Urinary bladder (tissue), 4 donors: ENCODE measurements around the gene OR6N1. TPM values are rescaled to one million over a fixed set of nuclear protein-coding genes. Genes with fewer than 3 reads are reported as not detected.

ENCODE experiments used
- DNase-seq: peaks from one replicate; pipeline ENCODE4 v3.0.0-alpha.2; 2015; ENCODE audit errors: extremely low spot score
- H3K27ac ChIP-seq: one replicate; pipeline ENCODE4 v1.5.1; 2013; ENCODE audit warnings: low read depth, mild to moderate bottlenecking, moderate library complexity
- H3K36me3 ChIP-seq: one replicate; pipeline ENCODE4 v1.6.1; 2013; ENCODE audit warnings: mild to moderate bottlenecking, moderate library complexity; ENCODE audit not compliant: insufficient read depth
- H3K4me1 ChIP-seq: one replicate; pipeline ENCODE4 v1.6.1; 2013; ENCODE audit warnings: mild to moderate bottlenecking, moderate library complexity; ENCODE audit not compliant: insufficient read depth
- H3K4me3 ChIP-seq: one replicate; pipeline ENCODE4 v1.5.1; 2013; ENCODE audit warnings: low read depth, low read length
- WGBS: extraction: QIAGEN DNeasy Blood & Tissue Kit; methylation state at CpG from one replicate; pipeline ENCODE4 v1.1.7; 2013; 5-methylcytosine and 5-hydroxymethylcytosine counted together
- polyA plus RNA-seq: library from polyadenylated mRNA; stranded (reverse); fragments of 200-250 nt; gene quantifications from one replicate; pipeline ENCODE4 v1.2.3, GENCODE V29; 2013
- total RNA-seq: library from RNA; depleted of rRNA; stranded (reverse); fragments of >200 nt; gene quantifications from one replicate; pipeline ENCODE4 v1.2.3, GENCODE V29; 2014
- donor health status: healthy with polysubstance abuse.
- donor health status: healthy.

OR6N1 gene, protein sequence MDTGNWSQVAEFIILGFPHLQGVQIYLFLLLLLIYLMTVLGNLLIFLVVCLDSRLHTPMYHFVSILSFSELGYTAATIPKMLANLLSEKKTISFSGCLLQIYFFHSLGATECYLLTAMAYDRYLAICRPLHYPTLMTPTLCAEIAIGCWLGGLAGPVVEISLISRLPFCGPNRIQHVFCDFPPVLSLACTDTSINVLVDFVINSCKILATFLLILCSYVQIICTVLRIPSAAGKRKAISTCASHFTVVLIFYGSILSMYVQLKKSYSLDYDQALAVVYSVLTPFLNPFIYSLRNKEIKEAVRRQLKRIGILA
- total RNA-seq (not detected), polyA plus RNA-seq (not detected)

DNA sequence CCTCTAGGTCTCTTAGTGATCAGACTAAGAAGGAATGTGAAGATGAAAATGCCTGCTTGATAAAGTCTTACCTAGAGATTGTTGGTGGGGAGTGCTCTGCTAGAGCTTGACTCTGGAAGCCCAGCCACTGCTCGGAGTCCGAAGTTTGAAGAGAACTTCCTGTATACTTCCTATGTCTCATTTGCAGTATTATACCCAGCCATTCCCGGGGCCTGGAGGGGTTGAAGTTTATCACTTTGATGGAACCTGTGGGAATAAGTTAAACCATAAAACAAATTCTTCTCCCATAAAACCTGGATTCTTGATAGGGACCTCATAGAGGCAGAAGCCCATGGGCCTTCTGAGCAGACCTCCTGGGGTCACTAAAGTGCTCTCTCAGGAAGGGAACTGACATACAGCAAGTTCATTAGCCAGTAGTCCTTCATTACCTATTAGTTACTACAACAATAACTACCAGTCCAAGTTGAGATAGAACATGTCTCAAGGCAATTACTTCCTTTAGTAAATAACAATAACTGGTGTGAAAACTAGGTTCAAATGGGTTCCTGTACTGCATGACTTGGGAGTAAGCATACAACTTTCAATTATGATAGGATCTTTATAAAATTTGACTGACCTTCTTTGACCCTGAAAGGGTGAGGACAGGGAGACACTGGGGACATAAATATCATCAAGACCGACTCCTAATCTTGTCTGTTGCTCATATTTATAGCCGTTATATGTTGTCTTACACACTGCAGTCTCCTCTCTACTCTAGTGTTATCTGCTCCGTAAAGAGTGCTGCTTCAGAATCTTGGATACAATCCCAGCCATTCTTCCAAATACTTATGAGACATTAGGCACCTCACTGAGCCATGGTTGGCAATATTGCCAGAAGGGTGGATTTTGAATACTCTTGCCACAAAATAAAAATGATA, at the start of gene OR6N1:
Gene OR6N1 (minus strand): TSS at position 246 of the 917 bp plus-strand sequence. CDS start 5,513 bp downstream, outside the sequence.
- DNase-seq, result no peak
- Histone ChIP-seq H3K36me3 (no peaks in the 10 kb centered on the region), H3K4me1 (no peaks in the 10 kb centered on the region), H3K4me3 (no peak within 1 kb of the TSS), H3K27ac (no peak within 1 kb of the TSS)
- WGBS, result 53% methylated on average over 6 of the region's 6 CpGs

DNA sequence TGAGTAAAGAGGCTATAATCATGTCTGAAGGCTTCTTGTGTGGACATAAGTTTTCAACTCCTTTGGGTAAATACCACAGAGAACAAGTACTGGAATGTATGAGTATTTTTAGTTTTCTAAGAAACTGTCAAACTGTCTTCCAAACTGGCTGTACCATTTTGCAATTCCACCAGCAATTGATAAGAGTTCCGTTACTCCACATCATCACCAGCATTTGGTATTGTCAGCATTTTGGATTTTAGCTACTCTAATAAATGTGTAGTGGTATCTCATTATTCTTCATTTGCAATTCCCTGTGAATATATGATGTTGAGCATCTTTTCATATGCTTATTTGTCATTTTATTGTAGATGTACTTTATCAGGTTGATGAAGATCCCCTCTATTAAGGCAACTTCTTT, 49.7 kb upstream of the OR6N1 start:
- no peak for DNase-seq
- Histone ChIP-seq H3K4me3 (no peak overlapping the region), H3K36me3 (no peaks in the 10 kb centered on the region), H3K4me1 (no peaks in the 10 kb centered on the region), H3K27ac (no peak overlapping the region)
- WGBS, result 86% methylated on average over 1 of the region's 1 CpG

DNA sequence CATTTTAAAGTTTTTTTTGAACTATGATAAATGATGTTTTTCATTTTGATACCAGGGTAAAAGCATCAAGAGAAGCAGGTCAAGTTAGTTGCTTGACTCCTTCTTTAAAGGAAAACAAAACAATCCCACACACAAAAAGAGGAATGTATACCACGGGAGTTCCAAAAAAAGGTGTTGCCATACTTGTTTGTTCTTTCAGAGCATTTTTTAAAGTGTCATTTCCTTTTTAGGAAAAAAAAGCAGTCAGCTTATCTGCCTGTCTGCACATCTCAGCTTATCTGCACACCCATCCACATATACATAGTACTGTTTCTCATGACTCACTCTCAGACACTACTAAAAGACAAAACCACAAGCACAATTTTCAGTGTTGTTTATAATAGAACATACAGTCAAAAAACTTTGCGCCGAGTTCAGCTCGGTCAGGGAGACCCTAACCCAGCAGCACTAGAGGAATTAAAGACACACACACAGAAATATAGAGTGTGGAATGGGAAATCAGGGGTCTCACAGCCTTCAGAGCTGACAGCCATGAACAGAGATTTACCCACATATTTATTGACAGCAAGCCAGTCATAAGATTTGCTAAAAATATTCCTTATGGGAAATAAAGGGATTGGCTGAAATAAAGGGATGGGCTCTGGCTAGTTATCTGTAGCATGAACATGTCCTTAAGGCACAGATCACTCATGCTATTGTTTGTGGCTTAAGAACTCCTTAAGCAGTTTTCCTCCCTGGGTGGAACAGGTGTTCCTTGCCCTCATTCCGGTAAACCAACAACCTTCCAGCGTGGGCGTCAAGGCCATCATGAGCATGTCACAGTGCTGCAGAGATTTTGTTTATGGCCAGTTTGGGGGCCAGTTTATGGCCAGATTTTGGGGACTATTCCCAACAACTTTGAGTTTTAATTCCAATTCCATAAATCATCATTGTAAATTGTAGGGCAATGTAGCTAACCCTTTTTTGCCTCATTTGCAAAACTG, 47.8 kb upstream of the OR6N1 start:
- WGBS, result 53% methylated on average over 7 of the region's 7 CpGs
- Histone ChIP-seq H3K4me3 (no peak overlapping the region), H3K4me1 (no peaks in the 10 kb centered on the region), H3K36me3 (no peaks in the 10 kb centered on the region), H3K27ac (no peak overlapping the region)
- no peak for DNase-seq

DNA sequence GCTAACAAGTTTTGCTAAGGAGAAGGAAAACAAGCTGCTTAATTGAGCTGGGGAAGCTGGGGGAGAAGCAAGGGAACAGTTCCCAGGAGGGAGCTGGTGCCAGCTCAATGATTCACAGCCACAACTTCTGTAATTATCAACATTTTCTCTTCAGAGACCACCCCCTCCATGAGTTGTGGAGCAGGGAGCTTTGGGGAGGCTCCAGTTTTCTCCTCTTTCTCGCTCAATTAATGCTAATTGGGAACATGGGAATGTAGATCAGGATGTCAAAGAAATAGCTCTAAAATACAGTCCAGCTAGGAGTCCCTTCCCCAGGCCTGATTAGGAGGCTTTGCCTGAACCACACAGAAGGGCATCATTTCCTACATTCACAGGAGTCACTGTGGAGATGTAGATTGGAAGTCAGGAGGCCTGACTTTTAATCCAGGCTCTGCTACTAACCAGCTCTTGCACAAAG, 47.0 kb upstream of the OR6N1 start:
- H3K4me1 ChIP-seq, result no peaks in the 10 kb centered on the region
- 90% methylated on average over 1 of the region's 1 CpG for whole genome bisulfite sequencing
- no peak for DNase-seq
- H3K36me3 ChIP-seq, result no peaks in the 10 kb centered on the region
- no peak overlapping the region for H3K4me3 ChIP-seq
- H3K27ac ChIP-seq, result no peak overlapping the region

DNA sequence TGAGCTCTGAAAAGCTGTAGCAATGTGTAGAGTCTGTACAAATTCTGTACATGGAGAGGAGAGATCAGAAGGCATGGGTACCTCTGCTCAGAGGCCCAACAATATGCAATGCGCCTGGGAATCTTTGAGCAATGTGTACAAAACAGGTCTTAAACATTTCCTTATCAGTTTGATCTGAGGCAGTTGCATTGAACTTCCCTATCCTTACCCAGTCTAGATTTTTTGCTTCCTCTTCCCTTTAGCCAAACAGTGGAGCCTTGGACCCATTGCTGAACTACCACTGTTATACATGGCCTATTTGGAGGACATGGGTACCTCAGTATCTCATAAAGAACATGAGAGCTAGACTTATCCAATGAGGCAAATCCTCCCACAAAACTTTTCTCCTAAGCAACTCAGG, 46.6 kb upstream of the OR6N1 start:
- WGBS, result 84% methylated on average over 1 of the region's 1 CpG
- Histone ChIP-seq H3K4me1 (no peaks in the 10 kb centered on the region), H3K4me3 (no peak overlapping the region), H3K27ac (no peak overlapping the region), H3K36me3 (no peaks in the 10 kb centered on the region)
- no peak for DNase-seq

DNA sequence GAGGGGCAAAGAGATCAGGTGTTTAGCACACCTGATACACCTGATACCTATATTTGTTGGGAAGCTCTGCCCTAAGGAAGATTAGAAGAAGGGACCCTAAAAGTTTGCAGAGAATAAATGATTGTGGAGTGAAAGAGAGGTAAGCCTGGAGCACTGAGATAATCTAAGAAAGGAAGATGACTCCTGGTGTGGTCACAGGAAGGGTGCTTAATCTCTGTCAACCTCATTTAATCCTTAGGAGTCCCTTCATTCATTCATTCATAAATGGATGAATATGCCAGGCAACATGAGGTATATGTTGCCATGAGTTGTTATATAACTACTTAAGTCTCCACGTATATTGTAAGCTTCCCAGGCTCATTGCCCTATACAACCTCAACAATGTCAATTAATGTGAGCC, 43.0 kb upstream of the OR6N1 start:
- no peak overlapping the region for H3K27ac ChIP-seq
- no peak overlapping the region for H3K4me3 ChIP-seq
- H3K36me3 ChIP-seq, result no peaks in the 10 kb centered on the region
- no peaks in the 10 kb centered on the region for H3K4me1 ChIP-seq
- DNase-seq, result no peak
- 80% methylated on average over 1 of the region's 1 CpG for WGBS

DNA sequence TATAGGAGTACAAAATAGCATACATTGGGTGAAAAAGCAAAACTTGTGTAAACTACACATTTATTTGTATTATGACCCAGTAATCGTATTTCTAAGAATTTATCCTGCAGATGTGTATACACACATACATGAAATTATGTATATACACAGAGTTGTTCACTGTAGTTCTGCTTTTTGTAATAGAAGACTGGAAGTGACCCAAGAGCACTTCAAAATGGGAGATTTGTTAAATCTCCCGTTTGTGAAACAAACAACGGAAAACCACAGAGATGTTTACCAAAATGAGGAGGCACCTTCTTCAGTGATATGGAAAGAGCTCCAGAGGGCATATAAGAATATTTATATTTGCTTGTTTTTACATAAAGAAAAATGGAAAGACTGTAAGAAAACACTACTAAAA, 41.2 kb upstream of the OR6N1 start:
- H3K36me3 ChIP-seq, result no peaks in the 10 kb centered on the region
- WGBS, result 33% methylated on average over 3 of the region's 3 CpGs
- no peaks in the 10 kb centered on the region for H3K4me1 ChIP-seq
- no peak overlapping the region for H3K27ac ChIP-seq
- DNase-seq, result no peak
- H3K4me3 ChIP-seq, result no peak overlapping the region

DNA sequence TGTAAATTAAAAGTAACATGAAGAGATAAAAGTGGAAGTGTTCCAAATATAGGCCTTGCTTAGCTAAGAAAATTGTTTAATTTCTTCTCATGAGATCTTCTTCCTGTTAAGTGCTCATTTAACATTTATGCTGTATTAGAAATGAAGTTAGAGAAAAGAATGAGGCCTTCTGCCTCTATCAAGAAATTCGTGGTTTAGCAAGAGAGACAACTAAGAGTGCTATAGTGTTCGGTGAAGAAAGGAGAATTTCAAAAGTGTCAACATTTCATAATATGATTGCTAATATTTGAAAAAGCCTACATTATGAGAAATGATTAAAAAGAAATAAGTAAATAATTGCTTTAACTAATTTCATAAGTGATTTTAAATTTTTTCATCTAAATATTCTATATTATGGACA, 40.3 kb upstream of the OR6N1 start:
- 69% methylated on average over 2 of the region's 2 CpGs for WGBS
- no peaks in the 10 kb centered on the region for H3K4me1 ChIP-seq
- H3K4me3 ChIP-seq, result no peak overlapping the region
- no peaks in the 10 kb centered on the region for H3K36me3 ChIP-seq
- no peak for DNase-seq
- H3K27ac ChIP-seq, result no peak overlapping the region

DNA sequence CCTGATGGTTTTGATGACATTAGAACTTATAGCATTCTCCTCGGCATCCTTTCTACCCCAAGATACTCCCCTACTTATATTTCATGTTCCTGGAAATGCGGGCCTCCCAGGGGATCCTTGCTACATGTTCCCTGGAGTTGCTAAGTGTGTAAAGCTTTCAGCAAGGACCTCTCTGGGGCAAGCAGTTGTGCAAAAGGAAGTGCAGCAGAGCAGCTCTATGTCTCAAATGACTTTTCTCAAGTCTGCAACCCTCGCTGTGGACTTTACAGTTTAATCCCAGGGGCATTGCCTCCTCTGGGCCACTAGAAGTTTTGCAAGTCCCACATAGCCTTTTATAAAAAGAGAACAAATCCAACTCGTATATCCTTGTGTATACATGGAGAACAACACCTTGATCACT, 38.3 kb upstream of the OR6N1 start:
- H3K27ac ChIP-seq, result no peak overlapping the region
- H3K4me3 ChIP-seq, result no peak overlapping the region
- 86% methylated on average over 4 of the region's 4 CpGs for WGBS
- H3K36me3 ChIP-seq, result no peaks in the 10 kb centered on the region
- no peak for DNase-seq
- no peaks in the 10 kb centered on the region for H3K4me1 ChIP-seq

DNA sequence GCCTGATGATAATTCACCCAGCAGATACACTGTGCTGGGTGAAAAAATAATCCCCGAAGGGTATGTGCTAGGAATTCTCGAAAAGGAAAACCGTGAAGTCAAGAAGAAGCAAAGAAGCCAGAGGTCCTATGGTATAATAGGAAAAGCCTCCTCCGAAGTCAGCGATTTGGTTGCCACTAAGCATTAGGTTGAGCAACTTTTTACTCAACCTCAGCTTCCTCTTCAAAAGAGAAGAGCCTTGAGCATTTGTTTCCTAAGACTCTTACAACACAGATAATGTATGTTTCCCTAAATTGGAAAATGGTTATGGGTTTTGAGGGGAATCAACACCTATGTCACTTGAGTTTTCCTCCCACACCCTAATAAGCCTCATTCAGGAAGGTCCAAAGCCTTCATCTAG, 37.9 kb upstream of the OR6N1 start:
- WGBS, result 95% methylated on average over 5 of the region's 5 CpGs
- Histone ChIP-seq H3K27ac (no peak overlapping the region), H3K4me1 (no peaks in the 10 kb centered on the region), H3K4me3 (no peak overlapping the region), H3K36me3 (no peaks in the 10 kb centered on the region)
- DNase-seq, result no peak

DNA sequence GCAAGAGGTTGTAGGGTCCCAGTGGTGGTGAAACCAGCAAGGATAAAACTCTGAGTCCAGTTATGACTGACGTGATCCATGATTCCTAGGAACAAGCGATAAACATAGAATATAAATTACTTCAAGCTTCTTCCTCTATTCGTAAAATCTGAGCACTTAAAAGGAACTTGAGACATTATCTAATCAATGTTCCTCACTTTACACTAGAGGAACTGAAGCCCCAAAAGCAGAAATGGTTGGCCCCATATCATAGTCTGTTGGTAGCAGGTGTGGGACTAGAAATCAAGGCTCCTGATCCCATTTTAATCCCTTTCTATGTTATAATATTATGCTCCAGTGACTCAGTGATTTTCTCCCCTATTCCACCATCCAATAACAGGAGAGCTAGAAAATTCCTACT, 37.3 kb upstream of the OR6N1 start:
- no peak for DNase-seq
- Histone ChIP-seq H3K4me1 (no peaks in the 10 kb centered on the region), H3K4me3 (no peak overlapping the region), H3K27ac (no peak overlapping the region), H3K36me3 (no peaks in the 10 kb centered on the region)
- 88% methylated on average over 3 of the region's 3 CpGs for WGBS

DNA sequence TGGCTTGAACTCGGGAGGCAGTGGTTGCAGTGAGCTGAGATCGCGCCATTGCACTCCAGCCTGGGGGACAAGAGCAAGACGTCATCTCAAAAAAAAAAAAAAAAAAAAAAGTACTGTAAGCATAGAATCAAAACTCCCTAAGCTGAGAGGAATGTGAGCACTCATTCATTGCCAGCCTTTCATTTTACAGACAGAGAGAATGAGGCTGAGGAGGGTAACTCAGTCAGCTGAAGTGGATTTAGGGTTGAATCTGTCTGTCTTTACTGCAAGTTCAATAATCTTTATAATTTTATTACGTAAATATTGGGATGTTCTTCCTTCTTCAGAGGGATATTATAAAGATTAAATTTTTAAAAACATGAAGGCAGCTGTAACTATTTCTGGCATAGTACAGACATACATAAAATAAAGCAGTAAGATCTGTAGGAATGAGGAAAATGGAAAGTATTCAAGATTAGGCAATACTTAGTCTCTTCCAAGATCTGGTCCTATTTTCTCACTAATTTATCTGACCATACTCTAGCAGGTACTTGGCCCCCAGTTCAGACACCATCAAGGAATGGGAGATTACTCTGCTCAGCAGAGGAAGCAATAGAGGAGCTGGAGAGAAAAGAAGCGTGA, 35.0 kb upstream of the OR6N1 start:
- Histone ChIP-seq H3K4me1 (no peaks in the 10 kb centered on the region), H3K36me3 (no peaks in the 10 kb centered on the region), H3K4me3 (no peak overlapping the region), H3K27ac (no peak overlapping the region)
- 14% methylated on average over 6 of the region's 6 CpGs for WGBS
- no peak for DNase-seq

DNA sequence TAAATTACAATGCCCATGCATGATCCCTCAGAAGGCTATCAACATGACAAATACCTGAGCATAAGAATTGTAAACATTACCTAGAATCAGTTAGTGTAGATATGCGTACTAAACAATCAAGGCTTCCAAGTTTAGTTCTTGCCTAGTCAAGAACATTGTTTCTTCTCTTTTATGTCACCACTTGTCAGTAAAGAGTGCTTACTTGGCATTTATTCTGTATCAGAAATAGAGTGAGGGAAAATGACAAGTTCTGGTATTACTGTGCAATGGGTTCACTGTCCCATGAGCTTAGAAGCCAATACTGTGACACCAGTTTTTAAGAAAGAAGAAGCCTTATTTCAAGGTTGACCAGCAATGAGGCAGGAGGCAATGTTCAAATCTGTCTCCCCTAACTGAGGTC, 31.7 kb upstream of the OR6N1 start:
- Histone ChIP-seq H3K27ac (no peak overlapping the region), H3K4me3 (no peak overlapping the region), H3K4me1 (no peaks in the 10 kb centered on the region), H3K36me3 (no peaks in the 10 kb centered on the region)
- 89% methylated on average over 1 of the region's 1 CpG for WGBS
- no peak for DNase-seq
